HG03520 (cell line): ENCODE measurements around the gene ASPG.
"Not testable (repeated sequence)": the region's sequence is repeated elsewhere in the genome, so short reads cannot be mapped to it uniquely, and the experiment has no call there.

Source experiments
- ATAC-seq: cut with Tn5 transposase; IDR thresholded peaks from one replicate; pipeline ENCODE4 v1.9.1; 2021; ENCODE audit warnings: mild to moderate bottlenecking, moderate library complexity; ENCODE audit not compliant: unreplicated experiment

ASPG gene

GRCh38 chr14:104144911-104145825 lies 59.7 kb downstream of the ASPG start:
- ATAC-seq = no peak

DNA sequence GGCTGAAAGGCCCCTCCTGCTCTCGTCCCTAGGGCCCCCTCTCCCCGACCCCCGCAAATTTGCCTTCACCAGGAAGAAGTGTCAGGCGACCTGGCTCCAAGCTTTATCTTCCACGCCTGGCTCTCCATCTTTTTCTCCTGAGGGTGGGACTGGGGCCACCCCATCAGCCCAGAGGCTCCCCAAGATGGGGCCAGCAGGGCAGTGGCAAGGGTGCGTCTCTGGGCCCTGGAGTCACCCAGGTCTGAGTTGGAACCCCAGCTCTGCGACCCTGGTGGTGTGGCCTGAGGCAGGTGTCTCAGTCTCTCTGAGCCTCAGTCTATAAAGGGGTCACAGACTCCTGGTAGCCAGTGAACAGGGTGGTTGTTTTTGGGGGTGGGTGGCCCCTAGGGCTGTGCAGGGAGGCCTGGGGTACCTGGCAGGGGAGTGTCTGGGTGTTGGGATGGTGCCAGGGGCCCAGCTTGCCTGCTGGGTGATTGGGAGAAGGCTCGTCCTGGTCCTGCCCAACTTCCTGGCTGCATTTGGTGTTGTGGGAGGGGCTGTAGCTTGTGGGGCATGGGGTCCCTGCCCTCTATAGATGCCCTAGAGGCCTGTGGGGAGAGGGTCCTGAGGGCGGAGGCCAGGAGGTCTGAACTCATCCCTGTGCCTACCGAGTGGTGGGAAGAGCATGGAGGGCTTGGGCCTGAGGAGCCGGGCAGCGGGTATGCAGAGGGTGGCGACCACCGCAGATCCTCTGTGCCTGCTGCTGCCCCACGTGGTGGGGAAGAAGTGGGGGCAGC lies 60.5 kb downstream of the ASPG start:
- no peak for ATAC-seq

DNA sequence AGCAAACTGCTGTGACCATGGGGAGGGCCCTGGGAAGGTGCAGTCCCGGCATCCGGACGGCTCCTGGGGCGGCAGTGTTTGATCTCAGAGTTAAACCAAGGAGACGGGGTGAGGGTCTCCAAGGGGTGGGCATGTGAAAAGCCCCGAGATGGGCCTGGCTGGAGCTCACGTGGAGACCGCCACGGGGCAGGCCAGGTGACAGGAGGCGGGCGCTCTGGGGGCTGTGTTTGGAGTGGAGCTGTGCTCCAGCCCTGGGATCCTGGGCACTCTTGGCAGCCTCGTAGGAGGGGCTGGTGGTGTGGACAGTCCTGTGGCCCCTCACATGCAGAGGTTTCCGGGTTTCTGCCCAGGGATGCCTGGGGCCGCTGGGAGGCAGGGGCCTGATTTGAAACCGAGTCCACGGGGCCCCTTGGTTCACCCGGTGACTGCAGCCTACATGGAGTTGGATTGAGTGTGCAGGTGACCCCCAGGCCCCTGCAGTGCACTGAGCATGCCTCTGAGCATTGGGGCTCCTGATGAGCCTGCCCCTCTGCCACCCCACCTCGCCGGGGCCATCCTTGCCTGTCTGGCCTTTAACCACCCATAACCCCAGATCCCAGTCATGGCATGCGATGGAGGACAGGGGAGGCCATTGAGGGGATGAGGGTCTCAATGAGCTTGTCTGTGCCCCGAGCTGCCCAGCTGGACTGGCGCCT lies 61.3 kb downstream of the ASPG start:
- ATAC-seq = no peak

DNA sequence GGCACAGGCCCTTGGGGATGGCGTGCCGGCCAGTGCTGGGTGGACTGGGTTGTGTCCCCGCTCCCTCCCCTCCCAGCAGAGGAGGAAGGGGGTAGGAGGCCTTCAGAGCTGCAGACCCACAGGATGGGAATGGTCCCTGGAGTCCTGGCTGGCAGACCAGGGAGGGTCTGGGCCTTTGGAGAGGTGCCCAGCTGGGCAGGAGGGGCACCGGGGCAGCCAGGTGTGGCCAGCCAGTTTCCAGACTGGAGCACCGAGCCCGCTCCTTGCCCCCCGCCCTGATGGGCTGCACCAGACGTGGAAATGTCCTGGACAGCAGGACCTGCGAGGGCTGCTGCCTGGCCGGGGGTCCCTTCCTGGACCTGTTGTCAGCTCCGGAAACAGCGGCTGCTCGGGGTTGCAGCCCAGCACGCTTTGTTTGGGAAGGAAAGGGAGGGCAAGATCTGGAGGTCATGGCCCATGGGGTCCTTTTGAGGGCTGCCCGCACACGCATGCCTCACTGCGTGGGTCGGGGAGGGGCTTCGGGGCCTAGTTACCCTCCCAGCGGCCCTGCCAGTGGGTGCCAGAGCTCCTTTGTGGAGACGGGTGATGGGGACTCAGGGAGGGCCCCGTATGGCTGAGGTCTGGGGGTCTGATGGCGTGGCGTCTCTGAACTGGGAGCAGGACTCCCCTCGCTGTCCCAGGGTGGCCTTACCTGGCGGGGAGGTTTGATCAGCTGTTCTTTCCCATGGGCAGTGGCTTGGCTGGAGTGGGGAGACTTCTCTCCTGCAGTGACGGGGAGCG lies 62.0 kb downstream of the ASPG start:
- no peak for ATAC-seq

GRCh38 chr14:104148433-104149277 lies 63.2 kb downstream of the ASPG start:
- no peak for ATAC-seq

- ATAC-seq = no peak
These were observed 63.7 kb downstream of the ASPG start for GRCh38 chr14:104149278-104149595.

- no peak for ATAC-seq
These were observed 64.2 kb downstream of the ASPG start for GRCh38 chr14:104149617-104150135.

- ATAC-seq = no peak
These were observed 64.9 kb downstream of the ASPG start for GRCh38 chr14:104150136-104151025.

DNA sequence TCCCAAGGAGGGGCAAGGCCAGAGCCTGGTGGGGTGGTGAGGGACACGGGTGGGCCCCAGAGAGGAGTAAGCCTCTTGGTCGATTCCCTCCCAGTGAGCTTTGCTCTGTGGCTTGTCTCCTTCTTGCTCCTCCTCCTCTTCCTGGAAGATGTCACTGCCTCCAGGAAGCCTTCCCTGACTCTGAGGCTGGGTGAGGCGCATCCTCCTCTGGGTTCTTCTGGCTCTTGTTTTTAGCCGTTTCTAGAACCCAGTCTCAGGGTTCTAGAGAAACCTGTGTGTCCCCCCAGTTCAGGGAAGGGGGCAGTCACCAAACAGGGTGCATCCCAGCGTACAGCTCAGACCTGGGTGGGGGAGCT lies 65.5 kb downstream of the ASPG start:
- no peak for ATAC-seq

- ATAC-seq = no peak
These were observed 66.2 kb downstream of the ASPG start for GRCh38 chr14:104151566-104152245.

DNA sequence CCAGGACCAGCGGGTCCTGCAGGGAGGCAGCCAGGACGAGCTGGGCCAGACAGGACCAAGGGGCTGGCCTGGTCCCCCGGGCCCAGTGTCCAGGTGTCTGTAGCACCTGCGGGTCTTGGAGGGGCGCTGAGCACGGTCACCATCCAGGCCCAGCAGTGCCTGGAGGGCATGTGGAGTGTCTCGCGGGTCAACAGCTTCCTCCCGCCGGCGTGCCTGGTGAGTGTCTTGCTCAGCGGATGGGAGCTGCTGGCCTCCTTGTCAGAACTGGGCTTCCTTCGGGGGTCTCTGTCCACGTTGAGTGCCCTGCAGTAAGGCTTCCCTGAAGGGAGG lies 66.7 kb downstream of the ASPG start:
- no peak for ATAC-seq

- ATAC-seq = no peak
These were observed 67.3 kb downstream of the ASPG start for GRCh38 chr14:104152686-104153393.

GRCh38 chr14:104153394-104153755 lies 67.9 kb downstream of the ASPG start:
- ATAC-seq = not testable (repeated sequence)

- no peak for ATAC-seq
These were observed 68.7 kb downstream of the ASPG start for GRCh38 chr14:104154246-104154645.

GRCh38 chr14:104155513-104155912 lies 70.0 kb downstream of the ASPG start:
- no peak for ATAC-seq

GRCh38 chr14:104156142-104156541 lies 70.6 kb downstream of the ASPG start:
- no peak for ATAC-seq

GRCh38 chr14:104157016-104157928 lies 71.8 kb downstream of the ASPG start:
- ATAC-seq = no peak
